Colonic mucosa (tissue), 4 donors: ENCODE data around the gene LAMA5. TPM values are rescaled to one million over a fixed set of nuclear protein-coding genes. Genes with fewer than 3 reads are reported as not detected.

Experiments
- DNase-seq: peaks from one replicate; pipeline ENCODE4 v3.0.0-alpha.2; 2020
- H3K27ac ChIP-seq: fragments of 200-600 bp; one replicate; pipeline ENCODE4 v1.8.0; 2021
- H3K27me3 ChIP-seq: fragments of 200-600 bp; one replicate; pipeline ENCODE4 v1.8.0; 2021
- H3K36me3 ChIP-seq: fragments of 200-600 bp; one replicate; pipeline ENCODE4 v1.8.0; 2021
- H3K4me1 ChIP-seq: fragments of 200-600 bp; one replicate; pipeline ENCODE4 v1.8.0; 2021; ENCODE audit warnings: mild to moderate bottlenecking
- H3K4me3 ChIP-seq: fragments of 200-600 bp; one replicate; pipeline ENCODE4 v1.8.0; 2021
- H3K9ac ChIP-seq, 2 donors: one replicate each; pipeline ENCODE4 v1.7.0; 2013; ENCODE audit warnings: control low read depth in 2 of 2, low read depth in 2 of 2, low read length in 2 of 2
- H3K9me3 ChIP-seq: fragments of 200-600 bp; one replicate; pipeline ENCODE4 v1.8.0; 2021
- intact Hi-C: fragments of 100-400 bp; cut with DNase I; formaldehyde crosslinking; loops from one replicate; pipeline ENCODE4 v1.14.1; 2022
- total RNA-seq, 2 donors: library from RNA; stranded (reverse); fragmentation: NEBNext Ultra II Directional in 1 of 2; extraction: Animal tissue kit (Norgen Biotek cat#: 25700) in 1 of 2; gene quantifications; one replicate each; pipeline ENCODE4 v1.2.1, GENCODE V29; 2021
- TF ChIP-seq, protein P1 (sequence below): fragments of 200-600 bp; IDR thresholded peaks from one replicate; pipeline ENCODE4 v1.8.0; 2022; ENCODE audit warnings: antibody characterized with exemption, mild to moderate bottlenecking
- donor health status: healthy.
- donor health status: DM: no; HTN: no; CAD: no.
- donor health status: DM: no; HTN: no; CAD: no.

Gene LAMA5
- total RNA-seq, 2 donors from 2014 or later, result 32.5 to 35.5 TPM

DNA sequence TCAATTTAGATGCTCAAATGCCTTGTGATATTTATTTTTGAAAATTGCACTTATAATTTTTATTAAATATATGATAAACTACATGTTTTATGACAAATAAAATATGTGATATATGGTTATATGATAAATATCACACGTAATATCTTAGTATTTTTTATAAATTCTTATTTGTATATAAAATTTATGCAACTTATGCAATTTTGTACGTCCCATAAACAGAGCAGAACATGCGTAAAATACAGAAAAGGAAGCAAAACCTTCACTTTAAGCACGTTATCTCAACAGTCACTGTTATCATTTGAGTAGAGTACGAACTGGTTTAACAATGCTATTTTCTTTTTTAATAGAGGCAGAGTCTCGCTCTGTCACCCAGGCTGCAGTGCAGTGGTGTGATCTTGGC, 80.0 kb downstream of the LAMA5 start:
- Histone ChIP-seq H3K36me3 (peaks cover 5% of the 10 kb centered on the region), H3K27ac (no peak overlapping the region), H3K9ac (no peak overlapping the region), H3K27me3 (no peaks in the 10 kb centered on the region), H3K9me3 (no peaks in the 10 kb centered on the region), H3K4me1 (no peaks in the 10 kb centered on the region), H3K4me3 (no peak overlapping the region)
- TF ChIP-seq, protein P1, sequence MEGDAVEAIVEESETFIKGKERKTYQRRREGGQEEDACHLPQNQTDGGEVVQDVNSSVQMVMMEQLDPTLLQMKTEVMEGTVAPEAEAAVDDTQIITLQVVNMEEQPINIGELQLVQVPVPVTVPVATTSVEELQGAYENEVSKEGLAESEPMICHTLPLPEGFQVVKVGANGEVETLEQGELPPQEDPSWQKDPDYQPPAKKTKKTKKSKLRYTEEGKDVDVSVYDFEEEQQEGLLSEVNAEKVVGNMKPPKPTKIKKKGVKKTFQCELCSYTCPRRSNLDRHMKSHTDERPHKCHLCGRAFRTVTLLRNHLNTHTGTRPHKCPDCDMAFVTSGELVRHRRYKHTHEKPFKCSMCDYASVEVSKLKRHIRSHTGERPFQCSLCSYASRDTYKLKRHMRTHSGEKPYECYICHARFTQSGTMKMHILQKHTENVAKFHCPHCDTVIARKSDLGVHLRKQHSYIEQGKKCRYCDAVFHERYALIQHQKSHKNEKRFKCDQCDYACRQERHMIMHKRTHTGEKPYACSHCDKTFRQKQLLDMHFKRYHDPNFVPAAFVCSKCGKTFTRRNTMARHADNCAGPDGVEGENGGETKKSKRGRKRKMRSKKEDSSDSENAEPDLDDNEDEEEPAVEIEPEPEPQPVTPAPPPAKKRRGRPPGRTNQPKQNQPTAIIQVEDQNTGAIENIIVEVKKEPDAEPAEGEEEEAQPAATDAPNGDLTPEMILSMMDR, result no peak
- intact Hi-C loops, result no loop called here
- DNase-seq, result no peak

DNA sequence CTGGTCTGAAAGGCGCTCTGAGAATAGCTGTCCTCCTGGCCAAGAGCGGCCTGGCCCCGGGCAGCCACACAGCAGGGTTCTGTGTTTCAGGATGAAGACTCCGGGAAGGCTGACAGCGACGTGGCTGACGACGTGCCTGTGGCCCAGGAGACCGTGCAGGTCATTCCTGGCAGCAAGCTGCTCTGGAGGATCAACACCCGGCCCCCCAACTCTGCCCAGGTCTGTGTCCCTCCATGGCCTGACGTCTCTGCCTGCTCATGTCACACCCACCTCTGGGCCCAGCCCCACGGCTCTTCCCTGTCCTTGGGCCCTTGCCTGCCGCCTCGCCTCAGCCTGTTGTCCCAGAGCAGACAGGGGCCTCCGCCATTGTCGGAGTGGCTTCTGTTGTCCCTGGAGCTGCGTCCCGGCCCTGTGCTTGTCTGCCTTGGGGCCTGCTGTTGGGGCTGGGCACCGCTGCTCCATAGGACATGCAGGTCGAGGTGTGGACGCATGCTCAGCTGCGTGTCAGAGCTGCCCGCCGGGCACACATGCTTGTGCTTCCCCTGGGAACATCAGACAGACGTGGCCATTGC, 80.5 kb downstream of the LAMA5 start:
- intact Hi-C loops, result no loop called here
- Histone ChIP-seq H3K27ac (no peak overlapping the region), H3K9ac (no peak overlapping the region)

DNA sequence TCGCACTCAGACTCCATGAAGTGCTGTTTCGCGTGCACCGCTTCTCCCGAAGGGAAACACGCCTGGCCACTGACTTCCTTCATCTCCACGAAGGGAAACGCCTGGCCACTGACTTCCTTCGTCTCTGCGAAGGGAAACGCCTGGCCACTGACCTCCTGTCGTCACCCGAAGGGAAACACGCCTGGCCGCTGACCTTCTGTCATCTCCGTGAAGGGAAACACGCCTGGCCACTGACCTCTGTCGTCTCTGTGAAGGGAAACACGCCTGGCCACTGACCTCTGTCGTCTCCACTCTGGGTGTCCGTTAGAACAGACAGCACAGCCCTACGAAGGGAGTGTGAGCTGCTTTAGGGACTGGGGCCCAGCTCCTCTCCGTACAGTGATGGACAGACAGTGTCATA, 81.4 kb downstream of the LAMA5 start:
- peaks cover 5% of the 10 kb centered on the region for H3K36me3 ChIP-seq
- no peaks in the 10 kb centered on the region for H3K9me3 ChIP-seq
- TF ChIP-seq, protein P1, result no peak
- intact Hi-C loops, result no loop called here
- H3K27ac ChIP-seq, result no peak overlapping the region
- no peaks in the 10 kb centered on the region for H3K4me1 ChIP-seq
- no peak for DNase-seq
- H3K9ac ChIP-seq, result no peak overlapping the region
- no peaks in the 10 kb centered on the region for H3K27me3 ChIP-seq
- H3K4me3 ChIP-seq, result no peak overlapping the region

More for the DNA sequence above, 80.5 kb downstream of the LAMA5 start:
- DNase-seq, result no peak
- Histone ChIP-seq H3K9me3 (no peaks in the 10 kb centered on the region), H3K27me3 (no peaks in the 10 kb centered on the region), H3K4me3 (no peak overlapping the region), H3K36me3 (peaks cover 5% of the 10 kb centered on the region), H3K4me1 (no peaks in the 10 kb centered on the region)
- TF ChIP-seq, protein P1, result no peak

DNA sequence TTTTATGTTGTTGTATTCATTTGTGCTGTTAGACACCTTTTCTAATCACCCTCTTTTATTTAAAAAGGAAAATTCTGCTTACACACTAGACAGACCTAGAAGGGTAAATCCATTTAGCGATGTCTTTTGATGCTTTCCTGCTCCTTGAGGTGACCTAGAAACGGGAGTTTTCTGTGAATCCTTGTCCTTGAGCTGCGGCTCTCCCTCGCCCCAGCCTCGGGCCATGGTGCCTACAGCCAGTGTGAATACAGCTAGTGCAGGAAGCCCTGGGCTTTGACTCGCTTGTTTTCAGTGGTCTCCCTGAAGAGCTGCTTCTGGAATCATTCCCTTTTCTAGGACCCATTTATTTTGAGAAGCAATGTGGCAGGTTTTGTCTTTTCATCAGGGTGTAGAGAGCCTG, 82.0 kb downstream of the LAMA5 start:
- DNase-seq, result no peak
- H3K9ac ChIP-seq, result no peak overlapping the region
- TF ChIP-seq, protein P1, result no peak
- no peaks in the 10 kb centered on the region for H3K9me3 ChIP-seq
- H3K4me1 ChIP-seq, result no peaks in the 10 kb centered on the region
- H3K27ac ChIP-seq, result no peak overlapping the region
- intact Hi-C loops, result no loop called here
- H3K27me3 ChIP-seq, result no peaks in the 10 kb centered on the region
- H3K4me3 ChIP-seq, result no peak overlapping the region
- peaks cover 5% of the 10 kb centered on the region for H3K36me3 ChIP-seq

DNA sequence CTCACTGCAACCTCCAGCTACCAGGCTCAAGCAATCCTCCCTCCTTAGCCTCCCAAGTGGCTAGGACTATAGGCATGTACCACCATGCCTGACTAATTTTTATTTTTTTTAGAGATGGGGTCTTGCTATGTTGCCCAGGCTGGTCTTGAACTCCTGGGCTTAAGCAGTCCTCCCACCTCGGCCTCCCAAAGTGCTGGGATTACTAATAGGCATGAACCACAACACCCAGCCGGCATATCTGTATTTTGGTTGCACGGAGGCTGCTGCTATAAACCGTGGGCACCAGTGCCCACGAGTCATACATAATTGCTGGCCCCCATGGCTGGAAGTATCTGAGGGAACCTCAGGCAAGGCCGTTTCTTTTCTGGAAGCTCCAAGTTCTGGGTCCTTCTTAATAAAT, 82.7 kb downstream of the LAMA5 start:
- DNase-seq, result no peak
- peaks cover 5% of the 10 kb centered on the region for H3K36me3 ChIP-seq
- H3K4me3 ChIP-seq, result no peak overlapping the region
- no peaks in the 10 kb centered on the region for H3K4me1 ChIP-seq
- H3K27me3 ChIP-seq, result no peaks in the 10 kb centered on the region
- no peak overlapping the region for H3K27ac ChIP-seq
- H3K9me3 ChIP-seq, result no peaks in the 10 kb centered on the region
- intact Hi-C loops, result no loop called here
- H3K9ac ChIP-seq, result no peak overlapping the region
- TF ChIP-seq, protein P1, result no peak
